Measurements from ENCODE around the gene TMEM54. TPM values are rescaled to one million over a fixed set of nuclear protein-coding genes. Genes with fewer than 3 reads are reported as not detected.

Gene TMEM54, protein sequence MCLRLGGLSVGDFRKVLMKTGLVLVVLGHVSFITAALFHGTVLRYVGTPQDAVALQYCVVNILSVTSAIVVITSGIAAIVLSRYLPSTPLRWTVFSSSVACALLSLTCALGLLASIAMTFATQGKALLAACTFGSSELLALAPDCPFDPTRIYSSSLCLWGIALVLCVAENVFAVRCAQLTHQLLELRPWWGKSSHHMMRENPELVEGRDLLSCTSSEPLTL
- total RNA-seq (ENCODE audit: low replicate concordance): 42.1 and 129 TPM in 2 replicates
- long read RNA-seq, partial matches to known transcripts: 0 of 1 reads
- long read RNA-seq, other reads (novel, unspliced or antisense): 1 of 1 reads

DNA sequence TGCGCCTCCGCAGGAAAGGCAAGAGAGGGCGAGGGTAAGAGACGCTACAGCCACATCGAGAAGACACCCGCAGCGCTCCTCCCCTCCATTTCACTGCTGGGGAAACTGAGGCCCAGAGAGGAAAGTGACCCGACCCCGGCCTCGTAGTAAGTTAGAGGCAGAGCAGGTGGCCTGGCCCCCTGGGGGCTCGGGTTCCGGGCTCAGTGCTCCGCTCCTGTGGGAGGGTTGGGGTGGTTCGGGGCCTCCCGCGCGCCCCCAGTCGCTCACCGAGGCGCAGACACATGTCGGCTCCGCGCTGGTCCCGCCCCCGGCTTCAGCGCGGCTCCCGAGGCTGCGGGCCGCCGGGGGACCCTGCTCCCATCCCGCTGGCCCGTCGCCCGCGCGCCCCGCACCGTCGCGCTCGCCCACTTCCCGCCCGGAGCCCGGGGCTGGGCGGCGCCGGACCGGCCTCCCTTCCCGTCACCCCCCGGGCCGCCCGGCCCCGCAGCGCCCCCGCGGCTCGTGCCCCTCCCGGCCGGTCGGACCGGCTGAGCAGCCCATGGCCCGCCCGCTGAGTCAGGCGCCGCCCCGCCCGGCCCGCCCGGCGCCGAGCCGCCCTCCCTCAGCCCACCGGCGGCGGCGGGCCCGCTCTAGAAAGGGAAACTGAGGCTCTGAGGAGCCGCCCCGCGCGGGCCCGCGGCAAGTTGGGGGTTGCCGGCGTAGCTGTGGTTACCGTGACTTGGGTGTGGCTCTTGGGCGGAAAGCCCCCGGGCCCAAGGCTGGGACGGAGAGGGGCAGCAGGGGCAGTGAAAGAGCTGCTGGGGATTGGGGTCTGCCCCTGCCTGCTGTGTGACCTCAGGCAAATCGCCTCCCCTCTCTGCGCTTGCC is at the start of gene TMEM54:
TMEM54 (minus strand) TSS at position 434 of the 867 bp plus-strand sequence; CDS start at position 283, 151 bp downstream.
- H3K36me3 Mint-ChIP-seq: no peaks in the 10 kb centered on the region
- no peak for DNase-seq (ENCODE audit: extremely low spot score, unreplicated experiment)
- peaks cover 5% of the 10 kb centered on the region for H3K4me1 Mint-ChIP-seq (ENCODE audit: unreplicated experiment)
- peaks cover 61% of the 10 kb centered on the region for H3K27me3 Mint-ChIP-seq
- peak within 1 kb of the TSS; percentile 74 for H3K27ac Mint-ChIP-seq
- TF ChIP-seq, protein P1, sequence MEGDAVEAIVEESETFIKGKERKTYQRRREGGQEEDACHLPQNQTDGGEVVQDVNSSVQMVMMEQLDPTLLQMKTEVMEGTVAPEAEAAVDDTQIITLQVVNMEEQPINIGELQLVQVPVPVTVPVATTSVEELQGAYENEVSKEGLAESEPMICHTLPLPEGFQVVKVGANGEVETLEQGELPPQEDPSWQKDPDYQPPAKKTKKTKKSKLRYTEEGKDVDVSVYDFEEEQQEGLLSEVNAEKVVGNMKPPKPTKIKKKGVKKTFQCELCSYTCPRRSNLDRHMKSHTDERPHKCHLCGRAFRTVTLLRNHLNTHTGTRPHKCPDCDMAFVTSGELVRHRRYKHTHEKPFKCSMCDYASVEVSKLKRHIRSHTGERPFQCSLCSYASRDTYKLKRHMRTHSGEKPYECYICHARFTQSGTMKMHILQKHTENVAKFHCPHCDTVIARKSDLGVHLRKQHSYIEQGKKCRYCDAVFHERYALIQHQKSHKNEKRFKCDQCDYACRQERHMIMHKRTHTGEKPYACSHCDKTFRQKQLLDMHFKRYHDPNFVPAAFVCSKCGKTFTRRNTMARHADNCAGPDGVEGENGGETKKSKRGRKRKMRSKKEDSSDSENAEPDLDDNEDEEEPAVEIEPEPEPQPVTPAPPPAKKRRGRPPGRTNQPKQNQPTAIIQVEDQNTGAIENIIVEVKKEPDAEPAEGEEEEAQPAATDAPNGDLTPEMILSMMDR (conservative IDR thresholded peaks at IDR 0.05): no peak
- H3K9me3 Mint-ChIP-seq: no peaks in the 10 kb centered on the region
- H3K4me3 Mint-ChIP-seq: peak within 1 kb of the TSS; percentile 88

DNA sequence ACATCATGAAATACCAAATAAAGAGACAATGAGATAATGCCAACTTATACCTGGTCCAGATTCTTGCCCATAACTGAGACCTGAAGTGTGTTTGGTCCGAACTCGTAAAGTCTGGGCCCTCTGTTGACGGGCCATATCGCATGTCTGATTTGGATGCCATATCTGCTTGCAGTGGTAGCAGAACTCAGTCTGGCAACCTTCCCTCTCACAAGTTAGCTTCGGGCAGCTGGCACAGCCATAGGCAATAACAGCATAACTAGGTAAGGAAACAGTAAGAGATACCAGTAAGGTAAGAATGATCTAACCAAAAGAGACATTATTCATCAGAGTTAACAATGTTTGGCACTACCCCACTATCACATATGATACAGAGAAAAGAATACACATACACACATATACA is 48.3 kb upstream of the TMEM54 start:
- peak overlapping the region; percentile 80 for H3K27ac Mint-ChIP-seq
- DNase-seq (ENCODE audit: extremely low spot score, unreplicated experiment): no peak
- no peaks in the 10 kb centered on the region for H3K27me3 Mint-ChIP-seq
- H3K9me3 Mint-ChIP-seq: peaks cover 3% of the 10 kb centered on the region
- H3K36me3 Mint-ChIP-seq: peaks cover 29% of the 10 kb centered on the region
- no peak overlapping the region for H3K4me3 Mint-ChIP-seq
- peaks cover 23% of the 10 kb centered on the region for H3K4me1 Mint-ChIP-seq (ENCODE audit: unreplicated experiment)
- TF ChIP-seq, protein P1 (conservative IDR thresholded peaks at IDR 0.05): no peak

DNA sequence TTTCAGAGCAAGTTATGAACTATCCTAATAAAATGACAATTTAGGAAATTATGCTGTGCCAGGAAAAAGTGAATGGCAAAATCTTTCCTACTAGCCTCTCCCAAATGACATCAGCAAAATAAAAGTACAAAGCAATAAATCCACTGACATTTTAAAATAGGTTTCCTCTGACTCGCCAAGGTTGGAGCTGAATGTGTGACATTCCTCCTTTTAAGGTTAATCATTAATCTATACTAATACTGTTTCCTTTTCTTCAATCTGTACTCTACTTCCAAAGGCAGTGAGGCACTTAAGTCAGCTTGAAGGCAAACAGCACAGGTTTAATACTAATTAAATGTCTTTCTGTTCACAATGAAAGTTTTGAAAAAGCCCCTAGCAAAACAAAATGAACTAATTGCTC is 47.7 kb upstream of the TMEM54 start:
- peak overlapping the region; percentile 37 for H3K4me3 Mint-ChIP-seq
- peaks cover 23% of the 10 kb centered on the region for H3K4me1 Mint-ChIP-seq (ENCODE audit: unreplicated experiment)
- peaks cover 3% of the 10 kb centered on the region for H3K9me3 Mint-ChIP-seq
- H3K36me3 Mint-ChIP-seq: peaks cover 34% of the 10 kb centered on the region
- DNase-seq (ENCODE audit: extremely low spot score, unreplicated experiment): no peak
- H3K27ac Mint-ChIP-seq: peak overlapping the region; percentile 80
- TF ChIP-seq, protein P1 (conservative IDR thresholded peaks at IDR 0.05): no peak
- no peaks in the 10 kb centered on the region for H3K27me3 Mint-ChIP-seq

DNA sequence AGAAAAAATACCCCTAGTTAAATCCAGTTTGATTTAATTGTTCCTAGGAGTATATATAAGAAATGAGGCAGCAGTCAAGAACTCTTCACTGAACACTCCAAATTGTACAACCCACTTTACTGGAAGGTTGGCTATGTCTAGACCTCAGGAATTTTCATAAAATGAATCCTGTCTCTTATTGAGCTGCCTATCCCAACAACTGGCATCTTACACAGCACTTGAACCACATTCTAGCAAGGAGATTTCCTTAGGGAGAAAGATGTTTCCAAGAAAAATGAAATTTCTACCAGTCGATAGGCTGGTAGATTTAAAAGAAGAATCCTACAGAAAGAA is 47.2 kb upstream of the TMEM54 start:
- H3K9me3 Mint-ChIP-seq: peaks cover 2% of the 10 kb centered on the region
- H3K27ac Mint-ChIP-seq: peak overlapping the region; percentile 60
- H3K4me1 Mint-ChIP-seq (ENCODE audit: unreplicated experiment): peaks cover 19% of the 10 kb centered on the region
- peaks cover 37% of the 10 kb centered on the region for H3K36me3 Mint-ChIP-seq
- TF ChIP-seq, protein P1 (conservative IDR thresholded peaks at IDR 0.05): no peak
- DNase-seq (ENCODE audit: extremely low spot score, unreplicated experiment): no peak
- no peaks in the 10 kb centered on the region for H3K27me3 Mint-ChIP-seq
- H3K4me3 Mint-ChIP-seq: no peak overlapping the region

DNA sequence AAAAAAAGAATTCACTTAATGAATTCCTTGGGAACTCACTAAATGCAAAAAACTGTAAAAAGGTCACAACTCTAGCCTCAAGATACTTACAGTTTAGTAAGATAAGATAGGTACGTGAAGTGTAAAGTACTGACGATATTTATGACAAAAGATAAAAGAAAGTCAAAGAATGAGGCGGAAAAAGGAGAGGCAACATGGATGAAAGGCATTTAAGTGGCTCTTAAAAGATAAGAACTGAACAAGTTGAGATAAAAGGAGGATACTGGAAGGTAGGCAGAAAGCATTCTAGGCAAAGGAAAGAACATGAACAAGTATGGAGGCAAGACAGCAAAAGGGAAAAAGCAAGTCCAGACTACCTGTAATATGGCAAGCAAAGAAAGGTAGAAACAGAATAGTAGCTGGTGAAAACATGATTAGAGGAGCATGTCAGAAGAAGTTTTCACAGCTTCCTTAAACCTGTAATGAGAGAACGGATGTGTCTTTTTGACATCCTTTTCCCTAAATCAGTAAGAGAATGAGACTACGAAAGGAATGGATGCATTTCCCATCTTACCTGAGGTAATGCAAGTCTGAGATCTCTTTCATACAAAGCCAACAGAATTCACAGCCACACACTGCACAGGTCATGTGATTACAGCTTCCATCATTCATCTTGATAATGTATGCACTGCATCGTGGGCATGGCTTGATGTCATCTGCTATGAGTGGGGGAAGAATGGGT is 46.6 kb upstream of the TMEM54 start:
- peak overlapping the region; percentile 60 for H3K27ac Mint-ChIP-seq
- no peaks in the 10 kb centered on the region for H3K27me3 Mint-ChIP-seq
- DNase-seq (ENCODE audit: extremely low spot score, unreplicated experiment): no peak
- H3K9me3 Mint-ChIP-seq: no peaks in the 10 kb centered on the region
- peaks cover 19% of the 10 kb centered on the region for H3K4me1 Mint-ChIP-seq (ENCODE audit: unreplicated experiment)
- TF ChIP-seq, protein P1 (conservative IDR thresholded peaks at IDR 0.05): no peak
- peak overlapping the region; percentile 7 for H3K4me3 Mint-ChIP-seq
- peaks cover 37% of the 10 kb centered on the region for H3K36me3 Mint-ChIP-seq

Measured in type B pancreatic cell (in vitro differentiated cells).